Measurements from ENCODE around the gene SLC6A1.

DNA sequence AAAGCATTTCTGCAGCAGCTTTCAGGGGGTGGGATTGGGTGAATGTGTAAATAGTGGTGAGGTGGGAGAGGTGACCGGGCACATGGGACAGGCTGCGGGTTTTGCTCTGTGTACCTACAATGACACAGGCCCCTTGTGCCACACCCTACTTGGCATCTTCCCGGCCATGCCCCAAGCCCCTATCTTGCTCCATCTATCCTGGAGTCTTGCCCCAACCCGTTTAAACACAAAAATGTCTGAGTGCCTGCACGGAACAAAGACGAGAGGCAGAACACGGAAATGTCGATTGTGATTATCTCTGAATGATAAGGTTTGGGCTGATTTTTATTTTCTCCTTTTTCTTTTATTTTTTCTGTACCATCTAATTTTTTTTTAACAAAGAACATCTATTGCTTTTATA is 46.0 kb upstream of the SLC6A1 start:
- TF ChIP-seq, protein P1, sequence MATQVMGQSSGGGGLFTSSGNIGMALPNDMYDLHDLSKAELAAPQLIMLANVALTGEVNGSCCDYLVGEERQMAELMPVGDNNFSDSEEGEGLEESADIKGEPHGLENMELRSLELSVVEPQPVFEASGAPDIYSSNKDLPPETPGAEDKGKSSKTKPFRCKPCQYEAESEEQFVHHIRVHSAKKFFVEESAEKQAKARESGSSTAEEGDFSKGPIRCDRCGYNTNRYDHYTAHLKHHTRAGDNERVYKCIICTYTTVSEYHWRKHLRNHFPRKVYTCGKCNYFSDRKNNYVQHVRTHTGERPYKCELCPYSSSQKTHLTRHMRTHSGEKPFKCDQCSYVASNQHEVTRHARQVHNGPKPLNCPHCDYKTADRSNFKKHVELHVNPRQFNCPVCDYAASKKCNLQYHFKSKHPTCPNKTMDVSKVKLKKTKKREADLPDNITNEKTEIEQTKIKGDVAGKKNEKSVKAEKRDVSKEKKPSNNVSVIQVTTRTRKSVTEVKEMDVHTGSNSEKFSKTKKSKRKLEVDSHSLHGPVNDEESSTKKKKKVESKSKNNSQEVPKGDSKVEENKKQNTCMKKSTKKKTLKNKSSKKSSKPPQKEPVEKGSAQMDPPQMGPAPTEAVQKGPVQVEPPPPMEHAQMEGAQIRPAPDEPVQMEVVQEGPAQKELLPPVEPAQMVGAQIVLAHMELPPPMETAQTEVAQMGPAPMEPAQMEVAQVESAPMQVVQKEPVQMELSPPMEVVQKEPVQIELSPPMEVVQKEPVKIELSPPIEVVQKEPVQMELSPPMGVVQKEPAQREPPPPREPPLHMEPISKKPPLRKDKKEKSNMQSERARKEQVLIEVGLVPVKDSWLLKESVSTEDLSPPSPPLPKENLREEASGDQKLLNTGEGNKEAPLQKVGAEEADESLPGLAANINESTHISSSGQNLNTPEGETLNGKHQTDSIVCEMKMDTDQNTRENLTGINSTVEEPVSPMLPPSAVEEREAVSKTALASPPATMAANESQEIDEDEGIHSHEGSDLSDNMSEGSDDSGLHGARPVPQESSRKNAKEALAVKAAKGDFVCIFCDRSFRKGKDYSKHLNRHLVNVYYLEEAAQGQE (IDR thresholded peaks at IDR 0.05; ENCODE audit: insufficient replicate concordance, low read depth), result no peak
- no peak for TF ChIP-seq POLR2AphosphoS5 (IDR thresholded peaks at IDR 0.05; ENCODE audit: low read depth)
- TF ChIP-seq, protein P2, sequence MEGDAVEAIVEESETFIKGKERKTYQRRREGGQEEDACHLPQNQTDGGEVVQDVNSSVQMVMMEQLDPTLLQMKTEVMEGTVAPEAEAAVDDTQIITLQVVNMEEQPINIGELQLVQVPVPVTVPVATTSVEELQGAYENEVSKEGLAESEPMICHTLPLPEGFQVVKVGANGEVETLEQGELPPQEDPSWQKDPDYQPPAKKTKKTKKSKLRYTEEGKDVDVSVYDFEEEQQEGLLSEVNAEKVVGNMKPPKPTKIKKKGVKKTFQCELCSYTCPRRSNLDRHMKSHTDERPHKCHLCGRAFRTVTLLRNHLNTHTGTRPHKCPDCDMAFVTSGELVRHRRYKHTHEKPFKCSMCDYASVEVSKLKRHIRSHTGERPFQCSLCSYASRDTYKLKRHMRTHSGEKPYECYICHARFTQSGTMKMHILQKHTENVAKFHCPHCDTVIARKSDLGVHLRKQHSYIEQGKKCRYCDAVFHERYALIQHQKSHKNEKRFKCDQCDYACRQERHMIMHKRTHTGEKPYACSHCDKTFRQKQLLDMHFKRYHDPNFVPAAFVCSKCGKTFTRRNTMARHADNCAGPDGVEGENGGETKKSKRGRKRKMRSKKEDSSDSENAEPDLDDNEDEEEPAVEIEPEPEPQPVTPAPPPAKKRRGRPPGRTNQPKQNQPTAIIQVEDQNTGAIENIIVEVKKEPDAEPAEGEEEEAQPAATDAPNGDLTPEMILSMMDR (IDR thresholded peaks at IDR 0.05; ENCODE audit: insufficient read depth, low read length), result no peak

Data from HL-60 (cell line).